ENCODE results near the gene DNM3. TPM values are rescaled to one million over a fixed set of nuclear protein-coding genes. Genes with fewer than 3 reads are reported as not detected.
A peak's percentile ranks its signal among the peaks of the same experiment; 100 is the strongest.

Gene DNM3
- total and polyA plus RNA-seq, 2 experiments from 2014 or later = 5.2 to 12.2 TPM

DNA sequence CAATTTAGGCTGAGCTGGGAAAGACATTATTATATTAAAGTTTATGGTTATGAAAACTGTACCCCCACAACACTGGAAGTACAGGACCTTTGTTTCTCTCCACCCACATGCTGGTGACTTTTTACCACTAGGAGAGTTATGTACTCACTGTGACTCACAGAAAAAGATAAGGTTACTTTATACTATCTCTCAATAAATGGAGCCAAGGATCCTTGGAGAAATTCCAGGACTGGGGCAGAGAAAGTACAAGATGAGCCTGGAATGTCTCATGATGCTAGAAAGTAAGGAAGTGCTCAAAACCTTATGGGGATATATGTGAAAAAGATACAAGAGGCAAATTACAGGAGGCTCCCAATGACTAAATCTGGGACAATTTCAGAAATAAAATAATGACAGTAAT lies 515.3 kb downstream of the DNM3 start (continued):
- TF ChIP-seq ZNF462 (CRISPR knock-in tag; IDR thresholded peaks at IDR 0.05) = no peak

- ATAC-seq (no peak), DNase-seq (ENCODE audit: low spot score) (no peak)
- H3K4me1 Mint-ChIP-seq = peaks cover 42% of the 10 kb centered on the region
- H3K27me3 Mint-ChIP-seq (ENCODE audit: insufficient read depth, low read depth, poor library complexity) = peaks cover 3% of the 10 kb centered on the region
- H3K4me2 ChIP-seq = peak overlapping the region; percentile 33
- H3K27me3 ChIP-seq (ENCODE audit: insufficient read depth) = no peaks in the 10 kb centered on the region
- H2AFZ ChIP-seq = no peak overlapping the region
- peak overlapping the region; percentile 86 for H3K27ac ChIP-seq (ENCODE audit: low read depth)
- no peaks in the 10 kb centered on the region for H3K79me2 ChIP-seq (replicated peaks; ENCODE audit: insufficient read depth)
- H3K4me3 Mint-ChIP-seq = no peak overlapping the region
- no peaks in the 10 kb centered on the region for H3K9me3 Mint-ChIP-seq
- no peak overlapping the region for H3K4me3 ChIP-seq
- H3K36me3 Mint-ChIP-seq (ENCODE audit: low read depth) = no peaks in the 10 kb centered on the region
- no peaks in the 10 kb centered on the region for H3K9me2 ChIP-seq (ENCODE audit: insufficient read depth)
- peak overlapping the region; percentile 87; the same call in 1 of the 2 replicates for H3K27ac Mint-ChIP-seq
- H3F3A ChIP-seq (replicated peaks; ENCODE audit: low read depth) = 0 out of 2 replicates have a peak, but pooled peaks cover 3% of the 10 kb centered on the region
- no peaks in the 10 kb centered on the region for H3K36me3 ChIP-seq (ENCODE audit: insufficient read depth)
- H3K4me1 ChIP-seq (ENCODE audit: insufficient read depth) = peaks cover 50% of the 10 kb centered on the region
- no peaks in the 10 kb centered on the region for H4K20me1 ChIP-seq (replicated peaks; ENCODE audit: insufficient read depth)
- TF ChIP-seq, protein P1, sequence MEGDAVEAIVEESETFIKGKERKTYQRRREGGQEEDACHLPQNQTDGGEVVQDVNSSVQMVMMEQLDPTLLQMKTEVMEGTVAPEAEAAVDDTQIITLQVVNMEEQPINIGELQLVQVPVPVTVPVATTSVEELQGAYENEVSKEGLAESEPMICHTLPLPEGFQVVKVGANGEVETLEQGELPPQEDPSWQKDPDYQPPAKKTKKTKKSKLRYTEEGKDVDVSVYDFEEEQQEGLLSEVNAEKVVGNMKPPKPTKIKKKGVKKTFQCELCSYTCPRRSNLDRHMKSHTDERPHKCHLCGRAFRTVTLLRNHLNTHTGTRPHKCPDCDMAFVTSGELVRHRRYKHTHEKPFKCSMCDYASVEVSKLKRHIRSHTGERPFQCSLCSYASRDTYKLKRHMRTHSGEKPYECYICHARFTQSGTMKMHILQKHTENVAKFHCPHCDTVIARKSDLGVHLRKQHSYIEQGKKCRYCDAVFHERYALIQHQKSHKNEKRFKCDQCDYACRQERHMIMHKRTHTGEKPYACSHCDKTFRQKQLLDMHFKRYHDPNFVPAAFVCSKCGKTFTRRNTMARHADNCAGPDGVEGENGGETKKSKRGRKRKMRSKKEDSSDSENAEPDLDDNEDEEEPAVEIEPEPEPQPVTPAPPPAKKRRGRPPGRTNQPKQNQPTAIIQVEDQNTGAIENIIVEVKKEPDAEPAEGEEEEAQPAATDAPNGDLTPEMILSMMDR (conservative IDR thresholded peaks at IDR 0.05; ENCODE audit: low read depth in 2 of 2) = no peak
- TF ChIP-seq, protein P2, sequence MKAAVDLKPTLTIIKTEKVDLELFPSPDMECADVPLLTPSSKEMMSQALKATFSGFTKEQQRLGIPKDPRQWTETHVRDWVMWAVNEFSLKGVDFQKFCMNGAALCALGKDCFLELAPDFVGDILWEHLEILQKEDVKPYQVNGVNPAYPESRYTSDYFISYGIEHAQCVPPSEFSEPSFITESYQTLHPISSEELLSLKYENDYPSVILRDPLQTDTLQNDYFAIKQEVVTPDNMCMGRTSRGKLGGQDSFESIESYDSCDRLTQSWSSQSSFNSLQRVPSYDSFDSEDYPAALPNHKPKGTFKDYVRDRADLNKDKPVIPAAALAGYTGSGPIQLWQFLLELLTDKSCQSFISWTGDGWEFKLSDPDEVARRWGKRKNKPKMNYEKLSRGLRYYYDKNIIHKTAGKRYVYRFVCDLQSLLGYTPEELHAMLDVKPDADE (IDR thresholded peaks at IDR 0.05) = no peak
- TF ChIP-seq CREB1 (CRISPR knock-in tag; IDR thresholded peaks at IDR 0.05; ENCODE audit: low read depth) (no peak), REST (IDR thresholded peaks at IDR 0.05; ENCODE audit: unreplicated experiment) (no peak), ZNF114 (CRISPR knock-in tag; IDR thresholded peaks at IDR 0.05) (no peak)
Observed at GRCh38 chr1:172357753-172358385, 516.6 kb downstream of the DNM3 start.
